ENCODE data around the gene KCNH3. TPM values are rescaled to one million over a fixed set of nuclear protein-coding genes. Genes with fewer than 3 reads are reported as not detected.
A peak's percentile ranks its signal among the peaks of the same experiment; 100 is the strongest.
"Not testable (repeated sequence)": the region's sequence is repeated elsewhere in the genome, so short reads cannot be mapped to it uniquely, and the experiment has no call there.

KCNH3 gene
- 0.97 TPM in 1 of 2 replicates, not detected in the other for total RNA-seq (2014; rRNA removed; shearing (Covaris generic))

DNA sequence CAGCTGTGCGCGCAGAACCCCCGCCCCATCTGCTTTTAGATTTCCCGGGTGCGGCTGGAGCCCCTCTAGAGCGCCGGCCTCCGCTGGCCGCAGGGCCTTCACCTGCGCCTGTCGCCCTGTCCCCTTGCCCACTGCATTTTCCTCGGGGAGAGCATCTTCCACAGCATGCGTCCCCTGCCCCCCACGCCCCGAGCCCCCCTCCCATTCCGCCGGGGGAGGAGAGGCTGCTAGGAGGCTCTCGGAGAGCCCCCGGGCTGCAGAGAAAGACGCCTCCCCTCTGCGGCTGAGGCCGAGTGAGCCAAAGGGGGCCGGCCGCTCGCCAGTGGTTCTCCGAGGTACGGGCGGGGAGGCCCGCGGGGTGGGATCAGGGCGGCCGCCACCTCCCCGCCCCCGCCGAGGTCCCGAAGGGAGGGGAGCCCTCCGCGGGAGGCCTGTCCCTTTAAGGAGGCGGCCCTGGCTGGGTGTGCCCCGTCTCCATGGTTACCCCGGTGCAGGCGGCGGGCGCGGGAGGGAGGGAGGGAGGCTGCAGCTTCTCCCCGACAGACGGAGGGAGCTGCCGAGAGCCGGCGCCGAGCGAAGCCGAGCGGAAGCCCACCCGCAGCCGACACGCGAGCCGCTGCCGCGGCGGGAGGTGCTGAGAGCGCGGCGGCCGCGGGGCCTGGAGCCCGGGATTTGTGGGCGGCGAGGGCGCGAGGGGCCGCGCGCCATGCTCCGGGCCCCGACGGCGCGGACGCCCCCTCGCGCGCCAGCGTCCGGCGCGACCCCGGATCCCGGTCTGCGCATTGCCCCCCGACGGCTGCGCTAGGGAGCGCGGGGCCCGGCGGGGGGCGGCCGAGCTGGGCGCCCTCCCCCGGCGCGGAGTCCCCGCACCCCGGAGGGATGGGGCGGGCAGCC is at the start of gene KCNH3:
TSS of gene KCNH3 (plus strand) at position 521 of the 894 bp plus-strand sequence. CDS start 387 bp downstream, outside the sequence.
- H3K27me3 ChIP-seq (ENCODE audit: control insufficient read depth, insufficient read depth, low read length) = peaks cover 85% of the 10 kb centered on the region
- H3K4me3 ChIP-seq (ENCODE audit: insufficient read depth, low read depth, low read length) = peak within 1 kb of the TSS; percentile 32
- peak; percentile 96 for DNase-seq
- no peaks in the 10 kb centered on the region for H3K36me3 ChIP-seq (replicated peaks; ENCODE audit: control insufficient read depth, insufficient read depth, low read length)

DNA sequence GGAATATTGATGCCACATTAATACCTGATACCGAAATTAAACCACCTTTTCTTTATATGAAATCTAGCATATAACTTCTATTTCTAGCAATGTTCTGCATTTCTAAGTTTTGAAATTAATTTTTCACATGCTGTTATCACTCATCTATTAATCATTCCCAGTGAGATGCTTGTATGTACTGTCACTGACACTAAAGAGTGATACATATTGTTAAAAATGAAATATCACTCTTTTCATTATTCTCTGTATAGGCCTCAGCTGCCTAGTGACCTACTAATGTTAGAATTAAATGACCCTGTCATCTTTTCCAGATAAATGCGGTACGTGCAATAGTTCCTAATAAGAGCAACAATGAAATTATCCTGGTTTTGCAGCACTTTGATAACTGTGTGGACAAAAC is 49.7 kb upstream of the KCNH3 start:
- Histone ChIP-seq H3K4me3 (ENCODE audit: insufficient read depth, low read depth, low read length) (no peak overlapping the region), H3K36me3 (replicated peaks; ENCODE audit: control insufficient read depth, insufficient read depth, low read length) (no peaks in the 10 kb centered on the region), H3K27me3 (ENCODE audit: control insufficient read depth, insufficient read depth, low read length) (no peaks in the 10 kb centered on the region)
- no peak for DNase-seq

DNA sequence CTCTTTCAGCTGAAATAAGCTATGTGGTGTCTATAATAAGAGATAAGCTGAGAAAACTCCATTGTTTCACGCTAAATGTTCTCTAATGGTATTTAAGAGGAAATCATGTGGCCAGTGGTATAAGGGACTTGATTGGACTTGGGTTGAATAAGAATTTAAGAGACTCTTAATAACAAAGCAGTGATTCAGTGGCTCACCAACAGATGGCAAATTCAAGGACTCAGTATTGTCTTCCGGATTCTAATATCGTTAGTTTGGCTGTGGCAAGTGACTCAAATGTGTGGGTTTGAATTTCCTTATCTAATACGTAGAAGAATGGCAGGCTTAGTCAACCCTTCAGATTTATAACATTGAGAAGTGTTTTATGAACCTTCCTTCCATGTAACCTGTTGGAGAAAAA is 49.1 kb upstream of the KCNH3 start:
- H3K36me3 ChIP-seq (replicated peaks; ENCODE audit: control insufficient read depth, insufficient read depth, low read length) = no peaks in the 10 kb centered on the region
- DNase-seq = peak; percentile 44

DNA sequence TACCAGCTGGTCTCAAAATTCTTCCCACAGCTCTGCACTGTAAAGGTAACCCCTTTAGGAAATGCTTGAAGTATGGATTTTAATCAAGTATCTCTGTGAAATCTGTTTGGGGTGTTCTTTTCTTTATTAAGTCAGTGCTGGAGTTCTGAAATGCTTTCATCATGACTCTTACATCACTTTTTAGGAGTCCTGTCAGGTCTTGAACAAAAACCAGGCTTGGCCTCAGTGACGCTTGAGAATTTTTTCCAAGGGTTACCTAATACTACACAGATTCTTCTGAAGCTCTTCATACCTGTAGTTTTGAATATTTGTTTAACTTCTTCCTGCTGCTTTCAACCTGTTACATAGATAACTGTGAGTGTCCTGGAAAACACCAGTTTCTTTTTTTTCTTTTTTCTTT is 47.0 kb upstream of the KCNH3 start:
- H3K4me3 ChIP-seq (ENCODE audit: insufficient read depth, low read depth, low read length) = no peak overlapping the region
- no peak for DNase-seq
- H3K27me3 ChIP-seq (ENCODE audit: control insufficient read depth, insufficient read depth, low read length) = no peaks in the 10 kb centered on the region
- H3K36me3 ChIP-seq (replicated peaks; ENCODE audit: control insufficient read depth, insufficient read depth, low read length) = no peaks in the 10 kb centered on the region

More for the DNA sequence above, 49.1 kb upstream of the KCNH3 start:
- Histone ChIP-seq H3K27me3 (ENCODE audit: control insufficient read depth, insufficient read depth, low read length) (no peaks in the 10 kb centered on the region), H3K4me3 (ENCODE audit: insufficient read depth, low read depth, low read length) (no peak overlapping the region)

DNA sequence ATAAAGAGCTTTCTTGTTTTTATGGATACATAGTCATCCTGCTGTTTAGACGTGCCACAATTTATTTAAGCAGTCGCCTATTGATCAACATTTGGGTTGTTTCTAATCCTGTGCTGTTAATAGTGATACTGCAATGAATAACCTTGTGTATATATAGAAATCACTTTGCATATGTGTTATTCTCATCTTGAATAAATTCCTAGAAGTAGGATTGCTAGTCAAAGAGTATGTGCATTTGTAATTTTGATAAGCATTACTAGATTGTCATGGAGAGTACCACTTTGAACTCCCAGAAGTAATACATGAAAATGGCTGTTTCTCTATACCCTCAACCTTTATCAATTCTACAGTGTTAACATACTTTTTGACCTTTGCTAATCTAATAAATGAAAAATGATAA is 44.9 kb upstream of the KCNH3 start:
- no peak for DNase-seq
- Histone ChIP-seq H3K4me3 (ENCODE audit: insufficient read depth, low read depth, low read length) (no peak overlapping the region), H3K27me3 (ENCODE audit: control insufficient read depth, insufficient read depth, low read length) (no peaks in the 10 kb centered on the region), H3K36me3 (replicated peaks; ENCODE audit: control insufficient read depth, insufficient read depth, low read length) (no peaks in the 10 kb centered on the region)

DNA sequence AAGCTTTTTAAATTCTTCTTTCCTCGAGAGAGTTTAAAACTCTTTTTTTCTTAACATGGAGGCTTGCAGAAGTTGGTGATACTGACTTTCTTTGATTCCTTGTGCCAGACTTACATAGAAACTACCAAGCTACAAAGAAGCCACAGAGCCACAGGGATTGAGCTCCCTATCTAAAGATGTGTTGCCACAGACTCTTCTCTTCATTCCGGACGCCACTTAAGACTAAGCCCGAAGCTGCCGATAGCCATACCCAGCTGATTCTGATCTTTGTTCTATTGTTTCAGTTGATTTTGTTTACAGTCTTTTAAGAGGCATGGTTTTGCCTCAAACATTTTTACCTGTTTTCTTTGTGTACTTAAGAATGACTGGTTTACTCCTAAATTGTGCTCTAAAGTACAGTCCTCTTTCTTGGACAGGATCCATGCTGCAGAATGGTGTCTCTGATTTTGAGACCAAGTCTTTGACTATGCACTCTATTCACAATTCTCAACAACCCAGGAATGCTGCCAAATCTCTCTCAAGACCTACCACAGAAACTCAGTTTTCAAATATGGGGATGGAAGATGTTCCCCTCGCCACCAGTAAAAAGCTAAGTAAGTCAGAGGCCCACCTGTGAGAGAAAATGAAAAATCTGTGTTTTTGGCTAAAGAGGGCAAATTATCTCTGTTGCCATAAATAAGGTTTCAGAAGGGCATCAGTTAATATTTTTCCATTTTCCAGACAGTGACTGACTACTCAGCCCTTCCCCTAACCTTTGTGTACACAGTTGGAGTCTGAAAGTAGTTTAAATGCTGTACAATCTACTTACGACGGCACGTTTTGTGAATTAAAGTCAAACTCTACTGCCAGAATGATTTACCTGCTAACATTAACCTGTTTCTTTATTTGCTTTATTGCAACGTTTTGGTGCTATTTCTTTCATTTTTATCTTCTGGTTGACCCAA is 42.1 kb upstream of the KCNH3 start:
- no peak for DNase-seq
- Histone ChIP-seq H3K4me3 (ENCODE audit: insufficient read depth, low read depth, low read length) (no peak overlapping the region), H3K27me3 (ENCODE audit: control insufficient read depth, insufficient read depth, low read length) (no peaks in the 10 kb centered on the region), H3K36me3 (replicated peaks; ENCODE audit: control insufficient read depth, insufficient read depth, low read length) (no peaks in the 10 kb centered on the region)

DNA sequence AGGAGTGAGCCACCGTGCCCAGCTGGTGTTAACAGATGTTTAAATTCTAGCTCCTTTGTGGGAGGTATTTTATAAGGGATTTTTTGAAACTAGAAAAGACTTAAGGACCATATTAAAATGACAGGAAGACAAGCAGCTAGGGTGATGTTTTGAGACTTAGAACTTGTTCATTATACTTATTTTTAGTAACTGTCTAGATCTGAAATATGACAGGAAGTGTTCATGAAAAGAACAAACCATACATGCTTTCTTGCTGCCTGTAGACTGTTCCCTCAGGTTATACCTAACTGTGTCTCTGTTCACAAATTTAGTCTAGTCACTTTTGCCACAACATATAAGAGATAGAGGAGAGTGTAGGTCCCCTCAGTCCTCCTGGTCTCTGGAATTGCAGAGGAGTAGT is 36.9 kb upstream of the KCNH3 start:
- H3K4me3 ChIP-seq (ENCODE audit: insufficient read depth, low read depth, low read length) = no peak overlapping the region
- DNase-seq = no peak
- H3K27me3 ChIP-seq (ENCODE audit: control insufficient read depth, insufficient read depth, low read length) = no peaks in the 10 kb centered on the region
- no peaks in the 10 kb centered on the region; the same call in 1 of the 2 replicates for H3K36me3 ChIP-seq (replicated peaks; ENCODE audit: control insufficient read depth, insufficient read depth, low read length)

GRCh38 chr12:49502590-49502989 is 36.2 kb upstream of the KCNH3 start:
- no peak overlapping the region for H3K4me3 ChIP-seq (ENCODE audit: insufficient read depth, low read depth, low read length)
- no peaks in the 10 kb centered on the region for H3K27me3 ChIP-seq (ENCODE audit: control insufficient read depth, insufficient read depth, low read length)
- DNase-seq = no peak
- H3K36me3 ChIP-seq (replicated peaks; ENCODE audit: control insufficient read depth, insufficient read depth, low read length) = no peaks in the 10 kb centered on the region; the same call in 1 of the 2 replicates

GRCh38 chr12:49503674-49504180 is 35.1 kb upstream of the KCNH3 start:
- Histone ChIP-seq H3K27me3 (ENCODE audit: control insufficient read depth, insufficient read depth, low read length) (no peaks in the 10 kb centered on the region), H3K36me3 (replicated peaks; ENCODE audit: control insufficient read depth, insufficient read depth, low read length) (no peaks in the 10 kb centered on the region; the same call in 1 of the 2 replicates), H3K4me3 (ENCODE audit: insufficient read depth, low read depth, low read length) (no peak overlapping the region)
- DNase-seq = no peak

GRCh38 chr12:49505672-49506071 is 33.2 kb upstream of the KCNH3 start:
- Histone ChIP-seq H3K27me3 (ENCODE audit: control insufficient read depth, insufficient read depth, low read length) (no peaks in the 10 kb centered on the region), H3K4me3 (ENCODE audit: insufficient read depth, low read depth, low read length) (no peak overlapping the region), H3K36me3 (replicated peaks; ENCODE audit: control insufficient read depth, insufficient read depth, low read length) (no peaks in the 10 kb centered on the region; the same call in 1 of the 2 replicates)
- no peak for DNase-seq

- Histone ChIP-seq H3K27me3 (ENCODE audit: control insufficient read depth, insufficient read depth, low read length) (no peaks in the 10 kb centered on the region), H3K36me3 (replicated peaks; ENCODE audit: control insufficient read depth, insufficient read depth, low read length) (no peaks in the 10 kb centered on the region; the same call in 1 of the 2 replicates), H3K4me3 (ENCODE audit: insufficient read depth, low read depth, low read length) (no peak overlapping the region)
- DNase-seq = no peak
Measured at GRCh38 chr12:49507139-49507538, 31.7 kb upstream of the KCNH3 start.

DNA sequence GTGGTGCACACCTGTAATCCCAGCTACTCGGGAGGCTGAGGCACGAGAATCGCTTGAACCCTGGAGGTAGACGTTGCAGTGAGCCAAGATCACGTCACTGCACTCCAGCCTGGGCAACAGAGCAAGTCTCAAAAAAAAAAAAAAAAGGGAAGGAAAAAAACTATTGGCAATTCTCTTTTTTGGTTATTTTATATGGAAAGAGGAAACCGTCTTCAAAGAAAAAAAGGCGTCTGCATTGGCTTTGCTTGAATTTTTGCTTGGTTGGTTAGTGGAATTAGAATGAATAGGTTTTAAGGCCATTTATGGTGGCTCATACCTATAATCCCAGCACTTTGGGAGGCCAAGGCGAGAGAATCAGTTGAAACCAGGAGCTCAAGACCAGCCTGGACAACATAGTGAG is 29.1 kb upstream of the KCNH3 start:
- H3K27me3 ChIP-seq (ENCODE audit: control insufficient read depth, insufficient read depth, low read length); DNase-seq; H3K4me3 ChIP-seq (ENCODE audit: insufficient read depth, low read depth, low read length); H3K36me3 ChIP-seq (replicated peaks; ENCODE audit: control insufficient read depth, insufficient read depth, low read length): not testable (repeated sequence)

GRCh38 chr12:49511410-49511809 is 27.4 kb upstream of the KCNH3 start:
- Histone ChIP-seq H3K4me3 (ENCODE audit: insufficient read depth, low read depth, low read length) (no peak overlapping the region), H3K27me3 (ENCODE audit: control insufficient read depth, insufficient read depth, low read length) (no peaks in the 10 kb centered on the region), H3K36me3 (replicated peaks; ENCODE audit: control insufficient read depth, insufficient read depth, low read length) (no peaks in the 10 kb centered on the region)
- no peak for DNase-seq

DNA sequence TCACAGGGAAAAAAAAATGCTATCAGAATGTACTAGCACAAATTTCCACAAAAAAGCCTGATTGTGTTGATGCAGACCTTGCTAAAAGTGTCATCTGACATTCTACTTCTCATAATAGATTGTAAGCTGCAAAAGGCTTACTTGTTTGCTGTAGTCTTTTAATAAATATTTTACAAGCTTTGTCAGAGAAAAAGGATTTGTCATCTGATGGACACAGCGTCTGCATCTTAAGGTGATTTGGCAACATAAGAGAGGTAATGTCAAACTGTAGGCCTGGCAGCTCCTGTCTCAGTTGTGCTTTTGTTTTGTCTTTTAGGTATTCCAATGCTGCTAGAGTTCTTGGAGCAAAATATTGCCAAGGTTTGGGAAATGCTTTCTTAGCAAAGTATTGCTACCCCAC is 26.3 kb upstream of the KCNH3 start:
- H3K4me3 ChIP-seq (ENCODE audit: insufficient read depth, low read depth, low read length) = no peak overlapping the region
- no peaks in the 10 kb centered on the region for H3K27me3 ChIP-seq (ENCODE audit: control insufficient read depth, insufficient read depth, low read length)
- DNase-seq = no peak
- no peaks in the 10 kb centered on the region for H3K36me3 ChIP-seq (replicated peaks; ENCODE audit: control insufficient read depth, insufficient read depth, low read length)

Measured in H7 (cell line).